Smooth muscle cell (in vitro differentiated cells): ENCODE results near the gene SGCA. TPM values are rescaled to one million over a fixed set of nuclear protein-coding genes. Genes with fewer than 3 reads are reported as not detected.

Experiments used
- DNase-seq: peaks from one replicate; lab custom pipeline; 2025; ENCODE audit not compliant: unreplicated experiment; lab: John Stamatoyannopoulos, UW
- H2AFZ ChIP-seq: fragments of 200-600 bp; sonication (generic); 2 replicates; pipeline ENCODE4 v1.6.0; 2016; ENCODE audit warnings: antibody characterized with exemption, low read depth, mild to moderate bottlenecking
- H3F3A ChIP-seq: fragments of 200-600 bp; sonication (generic); 2 replicates; pipeline ENCODE4 v1.6.0; 2017; ENCODE audit warnings: antibody characterized with exemption, low read depth
- H3K27ac ChIP-seq: fragments of 200-600 bp; sonication (generic); 2 replicates; pipeline ENCODE4 v1.5.1; 2016; ENCODE audit warnings: low read depth, mild to moderate bottlenecking
- H3K27me3 ChIP-seq: fragments of 200-600 bp; sonication (generic); 2 replicates; pipeline ENCODE4 v1.6.1; 2016; ENCODE audit warnings: low read depth, mild to moderate bottlenecking
- H3K36me3 ChIP-seq: fragments of 200-600 bp; sonication (generic); 2 replicates; pipeline ENCODE4 v1.5.1; 2016; ENCODE audit warnings: low read depth
- H3K4me1 ChIP-seq: fragments of 200-600 bp; sonication (generic); 2 replicates; pipeline ENCODE4 v1.5.1; 2016; ENCODE audit warnings: low read depth
- H3K4me2 ChIP-seq: fragments of 200-600 bp; sonication (generic); 2 replicates; pipeline ENCODE4 v1.6.0; 2016; ENCODE audit warnings: mild to moderate bottlenecking
- H3K4me3 ChIP-seq: fragments of 200-600 bp; sonication (generic); 2 replicates; pipeline ENCODE4 v1.5.1; 2016; ENCODE audit warnings: mild to moderate bottlenecking
- H3K79me2 ChIP-seq: fragments of 200-600 bp; sonication (generic); 2 replicates; pipeline ENCODE4 v1.6.0; 2016; ENCODE audit warnings: low read depth, mild to moderate bottlenecking
- H3K9ac ChIP-seq: fragments of 200-600 bp; sonication (generic); 2 replicates; pipeline ENCODE4 v1.6.0; 2016; ENCODE audit warnings: low read depth
- H3K9me3 ChIP-seq: fragments of 200-600 bp; sonication (generic); replicated peaks from 2 replicates; pipeline ENCODE4 v1.5.1; 2016; ENCODE audit warnings: low read depth
- H4K20me1 ChIP-seq: fragments of 200-600 bp; sonication (generic); 2 replicates; pipeline ENCODE4 v1.6.0; 2016; ENCODE audit warnings: low read depth
- CTCF ChIP-seq: fragments of 200-600 bp; sonication (generic); IDR thresholded peaks from 2 replicates; pipeline ENCODE4 v1.5.1; 2017; ENCODE audit warnings: borderline replicate concordance, mild to moderate bottlenecking, antibody characterized with exemption; ENCODE audit not compliant: insufficient read depth, poor library complexity, severe bottlenecking
- WGBS: methylation state at CpG from one replicate; pipeline ENCODE4 v1.1.7; 2016; ENCODE audit warnings: low lambda C conversion rate; 5-methylcytosine and 5-hydroxymethylcytosine counted together
- polyA plus RNA-seq: library from polyadenylated mRNA; unstranded; fragments of >200 nt; fragmentation: Nextera tagmentation; extraction: Ambion mirVana; gene quantifications from 2 replicates; pipeline ENCODE4 v1.2.1, GENCODE V29; 2016
- total RNA-seq: library from RNA; depleted of rRNA; stranded (reverse); fragments of >200 nt; gene quantifications from 2 replicates; pipeline ENCODE4 v1.2.3, GENCODE V29; 2014

Gene SGCA
- total and polyA plus RNA-seq, 2 experiments from 2014 or later = 2.1 TPM; not detected in 1

DNA sequence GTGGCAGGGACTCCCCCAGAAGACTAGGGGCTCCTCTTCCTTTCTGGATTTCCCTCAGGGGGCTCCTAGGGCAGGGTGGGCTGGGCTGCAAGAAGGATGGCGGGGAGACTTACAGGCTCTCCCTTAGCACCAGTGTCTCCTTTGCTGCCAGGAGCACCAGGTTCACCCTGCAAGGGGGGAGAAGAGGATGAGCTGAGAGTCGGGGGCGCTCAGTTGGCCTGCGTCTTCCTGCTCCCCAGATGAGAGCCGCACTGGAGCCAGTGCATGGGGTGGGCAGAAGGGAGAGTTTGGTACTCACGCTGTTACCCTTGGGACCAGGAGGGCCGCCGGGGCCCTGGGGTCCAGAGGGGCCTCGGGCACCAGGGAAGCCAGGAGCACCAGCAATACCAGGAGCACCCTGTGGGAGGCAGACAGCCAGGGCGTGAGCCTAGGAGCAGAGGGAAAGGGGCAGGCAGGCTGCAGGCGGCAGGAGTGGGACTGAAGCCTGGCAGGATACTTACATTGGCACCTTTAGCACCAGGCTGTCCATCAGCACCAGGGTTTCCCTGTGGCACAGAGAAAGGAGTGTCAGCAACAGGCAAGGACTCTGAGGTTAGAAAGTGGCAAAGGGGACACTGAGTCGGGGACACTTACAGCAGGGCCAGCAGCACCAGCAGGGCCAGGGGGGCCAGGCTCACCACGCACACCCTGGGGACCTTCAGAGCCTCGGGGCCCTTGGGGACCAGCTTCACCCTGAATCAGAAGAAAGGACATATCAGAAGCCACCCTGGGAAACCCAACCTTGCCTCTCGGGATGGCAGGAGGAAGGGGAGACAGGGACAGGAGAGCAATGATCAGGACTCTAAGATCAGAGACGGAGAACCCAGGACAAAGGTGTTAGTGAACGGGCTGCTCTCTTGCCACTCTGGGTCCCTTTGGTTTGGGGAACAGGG is 29.4 kb downstream of the SGCA start:
- H3K4me3 ChIP-seq = peak overlapping the region; percentile 89
- no peak for DNase-seq
- no peaks in the 10 kb centered on the region for H3K27me3 ChIP-seq
- no peaks in the 10 kb centered on the region for H3K9me3 ChIP-seq
- H3K27ac ChIP-seq = peak overlapping the region; percentile 99
- 81% methylated on average over 17 of the region's 17 CpGs for WGBS
- peaks cover 28% of the 10 kb centered on the region for H3K36me3 ChIP-seq
- H3K79me2 ChIP-seq = peaks cover 74% of the 10 kb centered on the region
- H2AFZ ChIP-seq = no peak overlapping the region
- peak; percentile 29 for TF ChIP-seq CTCF
- peaks cover 10% of the 10 kb centered on the region for H3K4me1 ChIP-seq
- peaks cover 100% of the 10 kb centered on the region for H4K20me1 ChIP-seq
- peaks cover 91% of the 10 kb centered on the region for H3F3A ChIP-seq
- peak overlapping the region; percentile 7 for H3K9ac ChIP-seq
- H3K4me2 ChIP-seq = peak overlapping the region; percentile 99

GRCh38 chr17:50196036-50196435 is 30.2 kb downstream of the SGCA start:
- Histone ChIP-seq H3K27me3 (no peaks in the 10 kb centered on the region), H2AFZ (no peak overlapping the region), H3K9ac (peak overlapping the region; percentile 7), H3K27ac (peak overlapping the region; percentile 99), H3K4me2 (peak overlapping the region; percentile 99), H3K4me3 (peak overlapping the region; percentile 89), H3K36me3 (peaks cover 28% of the 10 kb centered on the region), H3K4me1 (peaks cover 10% of the 10 kb centered on the region), H3K9me3 (no peaks in the 10 kb centered on the region), H3F3A (peaks cover 83% of the 10 kb centered on the region), H4K20me1 (peaks cover 100% of the 10 kb centered on the region), H3K79me2 (peaks cover 83% of the 10 kb centered on the region)
- no peak for TF ChIP-seq CTCF
- WGBS = 82% methylated on average over 5 of the region's 5 CpGs
- DNase-seq = no peak

DNA sequence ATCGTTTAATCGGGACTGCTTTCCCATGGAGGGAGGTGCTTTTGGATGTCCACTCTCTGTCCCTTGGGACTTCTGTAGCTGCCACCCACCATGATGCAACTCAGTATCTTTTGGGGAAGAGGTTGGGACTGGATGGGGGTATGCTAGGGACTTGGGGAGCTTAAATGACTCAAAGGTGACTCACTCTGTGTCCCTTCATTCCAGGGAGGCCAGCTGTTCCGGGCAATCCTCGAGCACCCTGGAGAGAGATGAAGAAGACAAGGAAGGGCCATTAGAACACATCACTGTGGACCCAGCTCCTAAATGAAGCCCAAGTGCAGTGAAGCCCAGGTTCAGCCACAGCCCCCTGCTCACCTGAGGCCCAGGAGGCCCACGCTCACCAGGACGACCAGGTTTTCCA is 31.0 kb downstream of the SGCA start:
- peaks cover 28% of the 10 kb centered on the region for H3K36me3 ChIP-seq
- H3K9ac ChIP-seq = peak overlapping the region; percentile 93
- peaks cover 13% of the 10 kb centered on the region for H3K4me1 ChIP-seq

More for the DNA sequence above, 31.0 kb downstream of the SGCA start:
- Histone ChIP-seq H3K9me3 (no peaks in the 10 kb centered on the region), H2AFZ (no peak overlapping the region), H4K20me1 (peaks cover 96% of the 10 kb centered on the region), H3K27me3 (no peaks in the 10 kb centered on the region), H3K4me3 (peak overlapping the region; percentile 89), H3K27ac (peak overlapping the region; percentile 99), H3F3A (peaks cover 75% of the 10 kb centered on the region), H3K79me2 (peaks cover 91% of the 10 kb centered on the region), H3K4me2 (peak overlapping the region; percentile 99)
- TF ChIP-seq CTCF = no peak
- no peak for DNase-seq
- WGBS = 50% methylated on average over 6 of the region's 6 CpGs
